HL-60 (cell line): ENCODE data around the gene ZDHHC24.

ENCODE experiments used
- DNase-seq, 2 experiments: peaks; one replicate each; pipeline ENCODE4 v3.0.0-alpha.2; 2010 to 2020; ENCODE audit warnings: low read depth in 1 of 2, low spot score in 1 of 2
- H3K27ac ChIP-seq: fragments of 250-450 bp; sonication (Bioruptor Pico); replicated peaks from 2 replicates; pipeline ENCODE4 v1.5.1; 2020; ENCODE audit warnings: mild to moderate bottlenecking, moderate library complexity
- H3K27me3 ChIP-seq: fragments of 250-450 bp; sonication (Bioruptor Pico); 2 replicates; pipeline ENCODE4 v1.5.1; 2021; ENCODE audit warnings: mild to moderate bottlenecking, moderate library complexity; ENCODE audit not compliant: insufficient read depth, poor library complexity, severe bottlenecking
- H3K4me3 ChIP-seq: replicated peaks from 2 replicates; pipeline ENCODE4 v1.5.1; 2011; ENCODE audit warnings: mild to moderate bottlenecking, control low read depth, low read length; ENCODE audit not compliant: insufficient read depth
- GABPA ChIP-seq: IDR thresholded peaks from 2 replicates; pipeline ENCODE4 v1.6.1; 2012; ENCODE audit warnings: low read depth
- POLR2AphosphoS5 ChIP-seq: IDR thresholded peaks from 2 replicates; pipeline ENCODE4 v1.6.1; 2012; ENCODE audit warnings: low read depth
- SPI1 ChIP-seq: IDR thresholded peaks from 2 replicates; pipeline ENCODE4 v1.6.1; 2012; ENCODE audit warnings: low read depth, mild to moderate bottlenecking, borderline replicate concordance
- TF ChIP-seq, protein P1 (sequence below): IDR thresholded peaks from 2 replicates; pipeline ENCODE4 v1.6.1; 2012; ENCODE audit warnings: low read depth; ENCODE audit not compliant: insufficient replicate concordance
- TF ChIP-seq, protein P2 (sequence below): IDR thresholded peaks from one replicate; pipeline ENCODE4 v1.5.1; 2011; ENCODE audit warnings: low read length, control low read depth, inconsistent platforms; ENCODE audit not compliant: insufficient read depth

The ZDHHC24 gene

DNA sequence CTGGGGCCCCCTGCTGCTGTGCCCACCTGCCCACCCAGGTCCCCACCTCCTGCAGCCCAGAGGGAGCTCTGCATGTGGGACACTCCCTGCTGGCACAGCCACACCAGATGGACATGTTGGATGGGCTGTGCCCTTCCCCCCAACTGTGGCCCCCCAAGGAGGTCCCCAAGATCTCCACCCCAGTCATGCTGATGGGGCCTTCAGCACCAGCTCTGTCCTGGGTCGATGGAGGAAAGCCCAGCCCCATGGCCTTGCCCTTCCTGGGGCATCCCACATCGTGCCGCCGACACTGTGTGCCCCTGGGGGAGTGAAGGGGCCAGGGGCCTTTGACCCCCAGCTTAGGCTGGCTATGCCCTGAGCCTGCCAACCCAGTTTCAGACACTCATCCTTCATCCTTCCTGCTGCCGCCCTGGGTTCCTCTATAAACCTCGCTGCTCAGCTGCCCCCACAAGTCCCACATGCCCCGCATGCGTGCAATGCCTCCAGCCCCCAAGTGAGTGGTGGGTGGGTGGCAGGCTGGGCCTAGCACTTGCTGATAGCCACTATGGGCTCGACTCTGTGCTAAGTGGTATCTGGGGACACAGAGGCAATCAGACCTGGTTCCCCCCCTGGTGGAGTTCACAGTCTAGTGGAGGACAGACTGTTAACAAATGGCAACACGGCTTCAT lies 69.5 kb downstream of the ZDHHC24 start:
- DNase-seq, result no peak
- Histone ChIP-seq H3K27me3 (no peaks in the 10 kb centered on the region), H3K4me3 (no peak overlapping the region), H3K27ac (no peak overlapping the region)
- TF ChIP-seq, protein P1, sequence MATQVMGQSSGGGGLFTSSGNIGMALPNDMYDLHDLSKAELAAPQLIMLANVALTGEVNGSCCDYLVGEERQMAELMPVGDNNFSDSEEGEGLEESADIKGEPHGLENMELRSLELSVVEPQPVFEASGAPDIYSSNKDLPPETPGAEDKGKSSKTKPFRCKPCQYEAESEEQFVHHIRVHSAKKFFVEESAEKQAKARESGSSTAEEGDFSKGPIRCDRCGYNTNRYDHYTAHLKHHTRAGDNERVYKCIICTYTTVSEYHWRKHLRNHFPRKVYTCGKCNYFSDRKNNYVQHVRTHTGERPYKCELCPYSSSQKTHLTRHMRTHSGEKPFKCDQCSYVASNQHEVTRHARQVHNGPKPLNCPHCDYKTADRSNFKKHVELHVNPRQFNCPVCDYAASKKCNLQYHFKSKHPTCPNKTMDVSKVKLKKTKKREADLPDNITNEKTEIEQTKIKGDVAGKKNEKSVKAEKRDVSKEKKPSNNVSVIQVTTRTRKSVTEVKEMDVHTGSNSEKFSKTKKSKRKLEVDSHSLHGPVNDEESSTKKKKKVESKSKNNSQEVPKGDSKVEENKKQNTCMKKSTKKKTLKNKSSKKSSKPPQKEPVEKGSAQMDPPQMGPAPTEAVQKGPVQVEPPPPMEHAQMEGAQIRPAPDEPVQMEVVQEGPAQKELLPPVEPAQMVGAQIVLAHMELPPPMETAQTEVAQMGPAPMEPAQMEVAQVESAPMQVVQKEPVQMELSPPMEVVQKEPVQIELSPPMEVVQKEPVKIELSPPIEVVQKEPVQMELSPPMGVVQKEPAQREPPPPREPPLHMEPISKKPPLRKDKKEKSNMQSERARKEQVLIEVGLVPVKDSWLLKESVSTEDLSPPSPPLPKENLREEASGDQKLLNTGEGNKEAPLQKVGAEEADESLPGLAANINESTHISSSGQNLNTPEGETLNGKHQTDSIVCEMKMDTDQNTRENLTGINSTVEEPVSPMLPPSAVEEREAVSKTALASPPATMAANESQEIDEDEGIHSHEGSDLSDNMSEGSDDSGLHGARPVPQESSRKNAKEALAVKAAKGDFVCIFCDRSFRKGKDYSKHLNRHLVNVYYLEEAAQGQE, result no peak
- 0 out of 2 replicates have a peak, but pooled peaks have one; percentile 12 for TF ChIP-seq POLR2AphosphoS5

DNA sequence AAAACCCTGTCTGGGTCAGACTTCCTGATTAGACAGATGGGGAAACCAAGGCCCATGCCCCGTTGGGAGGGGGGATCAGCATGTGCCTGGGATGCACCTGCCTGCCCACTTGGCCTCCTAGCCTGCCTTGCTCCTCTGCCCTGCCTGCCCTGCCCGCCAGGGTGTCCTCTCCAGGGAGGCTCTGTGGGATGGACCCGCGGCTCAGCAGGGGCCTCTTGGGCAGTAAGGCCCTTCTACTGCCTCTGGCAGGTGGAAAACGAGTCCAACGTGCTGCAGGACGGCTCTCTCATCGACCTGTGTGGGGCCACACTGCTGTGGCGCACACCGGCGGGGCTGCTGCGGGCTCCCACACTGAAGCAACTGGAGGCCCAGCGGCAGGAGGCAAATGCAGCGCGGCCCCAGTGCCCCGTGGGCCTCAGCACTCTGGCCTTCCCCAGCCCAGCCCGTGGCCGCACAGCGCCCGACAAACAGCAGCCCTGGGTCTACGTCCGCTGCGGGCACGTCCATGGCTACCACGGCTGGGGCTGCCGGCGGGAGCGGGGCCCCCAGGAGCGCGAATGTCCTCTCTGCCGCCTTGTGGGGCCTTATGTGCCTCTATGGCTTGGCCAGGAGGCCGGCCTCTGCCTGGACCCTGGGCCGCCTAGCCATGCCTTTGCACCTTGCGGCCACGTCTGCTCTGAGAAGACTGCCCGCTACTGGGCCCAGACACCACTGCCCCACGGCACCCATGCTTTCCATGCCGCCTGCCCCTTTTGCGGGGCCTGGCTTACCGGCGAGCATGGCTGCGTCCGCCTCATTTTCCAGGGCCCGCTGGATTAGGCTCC lies 70.3 kb downstream of the ZDHHC24 start:
- no peak overlapping the region for H3K4me3 ChIP-seq
- no peak for DNase-seq
- no peaks in the 10 kb centered on the region for H3K27me3 ChIP-seq
- TF ChIP-seq SPI1 (no peak), GABPA (no peak), POLR2AphosphoS5 (no peak)
- TF ChIP-seq, protein P2, sequence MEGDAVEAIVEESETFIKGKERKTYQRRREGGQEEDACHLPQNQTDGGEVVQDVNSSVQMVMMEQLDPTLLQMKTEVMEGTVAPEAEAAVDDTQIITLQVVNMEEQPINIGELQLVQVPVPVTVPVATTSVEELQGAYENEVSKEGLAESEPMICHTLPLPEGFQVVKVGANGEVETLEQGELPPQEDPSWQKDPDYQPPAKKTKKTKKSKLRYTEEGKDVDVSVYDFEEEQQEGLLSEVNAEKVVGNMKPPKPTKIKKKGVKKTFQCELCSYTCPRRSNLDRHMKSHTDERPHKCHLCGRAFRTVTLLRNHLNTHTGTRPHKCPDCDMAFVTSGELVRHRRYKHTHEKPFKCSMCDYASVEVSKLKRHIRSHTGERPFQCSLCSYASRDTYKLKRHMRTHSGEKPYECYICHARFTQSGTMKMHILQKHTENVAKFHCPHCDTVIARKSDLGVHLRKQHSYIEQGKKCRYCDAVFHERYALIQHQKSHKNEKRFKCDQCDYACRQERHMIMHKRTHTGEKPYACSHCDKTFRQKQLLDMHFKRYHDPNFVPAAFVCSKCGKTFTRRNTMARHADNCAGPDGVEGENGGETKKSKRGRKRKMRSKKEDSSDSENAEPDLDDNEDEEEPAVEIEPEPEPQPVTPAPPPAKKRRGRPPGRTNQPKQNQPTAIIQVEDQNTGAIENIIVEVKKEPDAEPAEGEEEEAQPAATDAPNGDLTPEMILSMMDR, result no peak
- TF ChIP-seq, protein P1, result no peak
- no peak overlapping the region for H3K27ac ChIP-seq

DNA sequence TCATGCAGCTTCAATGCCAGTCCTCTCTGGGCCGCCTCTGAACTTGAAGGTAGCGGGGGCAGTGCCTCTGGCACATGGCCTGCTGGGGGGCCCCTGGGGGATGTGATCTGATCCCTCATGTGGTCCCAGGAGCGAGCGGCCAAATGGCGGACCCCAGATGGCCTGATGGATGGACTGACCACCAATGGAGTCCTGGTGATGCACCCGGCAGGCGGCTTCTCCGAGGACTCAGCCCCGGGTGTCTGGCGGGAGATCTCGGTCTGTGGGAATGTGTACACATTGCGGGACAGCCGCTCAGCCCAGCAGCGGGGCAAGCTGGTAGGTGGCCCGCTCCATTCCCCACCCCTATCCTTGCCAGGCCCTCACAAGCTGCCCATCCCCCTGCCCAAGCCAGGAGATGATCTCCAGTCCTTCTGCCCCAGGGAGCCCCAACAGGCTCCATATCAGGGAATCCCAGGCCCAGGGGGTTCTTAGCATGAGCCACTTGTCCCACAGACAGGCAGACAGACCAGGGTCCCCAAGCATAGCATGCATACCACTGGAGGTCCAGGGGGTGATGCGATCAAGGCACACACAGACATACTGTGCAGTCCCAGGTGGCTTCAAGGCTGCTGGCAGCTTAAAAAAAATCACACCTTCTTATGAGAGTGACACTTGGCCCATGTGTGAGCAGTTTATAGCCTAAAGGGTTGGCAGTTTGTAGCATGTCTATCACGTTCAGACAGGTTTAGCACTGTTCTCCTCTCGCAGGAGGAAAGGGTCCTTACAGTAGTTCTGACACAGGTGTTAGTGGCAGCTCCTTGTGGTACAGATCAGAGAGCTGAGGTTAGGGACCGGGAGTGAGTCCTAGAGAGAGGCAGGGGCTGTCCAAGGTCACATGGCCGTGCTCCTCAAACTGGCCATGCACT lies 72.0 kb downstream of the ZDHHC24 start:
- TF ChIP-seq POLR2AphosphoS5 (no peak), SPI1 (no peak), GABPA (no peak)
- TF ChIP-seq, protein P2, result no peak
- no peak overlapping the region for H3K4me3 ChIP-seq
- H3K27me3 ChIP-seq, result no peaks in the 10 kb centered on the region
- H3K27ac ChIP-seq, result no peak overlapping the region
- DNase-seq, result no peak

DNA sequence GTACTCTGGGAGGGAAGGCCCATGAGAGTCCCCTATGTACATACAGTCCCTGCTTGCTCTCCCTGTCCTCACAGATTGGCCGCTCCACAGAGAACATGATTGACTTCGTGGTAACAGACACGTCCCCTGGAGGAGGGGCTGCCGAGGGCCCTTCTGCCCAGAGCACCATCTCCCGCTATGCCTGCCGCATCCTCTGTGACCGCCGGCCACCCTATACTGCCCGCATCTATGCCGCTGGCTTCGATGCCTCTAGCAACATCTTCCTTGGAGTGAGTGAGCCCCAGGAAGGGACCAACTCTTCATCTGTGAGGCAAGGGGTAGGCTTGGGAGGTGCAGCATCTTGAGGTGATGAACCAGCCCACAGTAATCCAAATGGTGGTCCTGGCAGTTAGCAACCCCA lies 72.7 kb downstream of the ZDHHC24 start:
- no peak for TF ChIP-seq GABPA
- TF ChIP-seq, protein P2, result no peak
- TF ChIP-seq POLR2AphosphoS5, result no peak
- TF ChIP-seq, protein P1, result no peak
- TF ChIP-seq SPI1, result no peak
- DNase-seq, result no peak
- Histone ChIP-seq H3K27me3 (no peaks in the 10 kb centered on the region), H3K27ac (no peak overlapping the region), H3K4me3 (no peak overlapping the region)
